HepG2 (cell line): ENCODE measurements around the gene TUBGCP6. TPM values are rescaled to one million over a fixed set of nuclear protein-coding genes. Genes with fewer than 3 reads are reported as not detected.
A peak's percentile ranks its signal among the peaks of the same experiment; 100 is the strongest.

Source experiments
- DMAP1 ChIP-seq: IDR thresholded peaks from 2 replicates; pipeline ENCODE4 v1.6.1; 2016
- ERF ChIP-seq: IDR thresholded peaks from 2 replicates; pipeline ENCODE4 v1.6.1; 2018; ENCODE audit warnings: missing biosample characterization, missing genetic modification reagents
- KLF6 ChIP-seq: IDR thresholded peaks from 2 replicates; pipeline ENCODE4 v1.8.0; 2016; ENCODE audit warnings: missing biosample characterization, missing genetic modification reagents
- MAX ChIP-seq: IDR thresholded peaks from 2 replicates; pipeline ENCODE4 v1.6.1; 2012; ENCODE audit warnings: inconsistent platforms
- ONECUT2 ChIP-seq: sonication (generic); formaldehyde crosslinking; IDR thresholded peaks from 2 replicates; pipeline ENCODE4 v1.4.0; 2020; ENCODE audit warnings: missing genetic modification reagents
- PAXIP1 ChIP-seq: sonication (generic); formaldehyde crosslinking; conservative IDR thresholded peaks from 2 replicates; pipeline ENCODE4 v1.4.0; 2020; ENCODE audit warnings: mild to moderate bottlenecking, missing genetic modification reagents, moderate library complexity
- RBFOX2 ChIP-seq: fragments of 200-400 bp; formaldehyde crosslinking; IDR thresholded peaks from 2 replicates; pipeline ENCODE4 v1.6.1; 2017; ENCODE audit warnings: low read depth, mild to moderate bottlenecking, low read length
- SALL1 ChIP-seq: sonication (generic); formaldehyde crosslinking; IDR thresholded peaks from 2 replicates; pipeline ENCODE4 v1.8.0; 2022; ENCODE audit warnings: mild to moderate bottlenecking, missing genetic modification reagents
- SOX13 ChIP-seq, 3 experiments: fragments of 450-650 bp in 1 of 3; sonication (generic) in 1 of 3; formaldehyde crosslinking in 1 of 3; IDR thresholded peaks in 2 of 3; conservative IDR thresholded peaks in 1 of 3; 2 replicates each; pipeline versions ENCODE4 v1.5.0 to v1.6.1; 2016 to 2020; ENCODE audit warnings: antibody characterized with exemption in 1 of 3, mild to moderate bottlenecking in 1 of 3, missing compliant biosample characterization in 1 of 3, missing genetic modification reagents in 1 of 3, moderate library complexity in 1 of 3
- TBX2 ChIP-seq: sonication (generic); formaldehyde crosslinking; IDR thresholded peaks from 2 replicates; pipeline ENCODE4 v1.5.0; 2020; ENCODE audit warnings: missing genetic modification reagents, mild to moderate bottlenecking, borderline replicate concordance
- ZBTB26 ChIP-seq: IDR thresholded peaks from 2 replicates; pipeline ENCODE4 v1.6.1; 2016; ENCODE audit warnings: missing compliant biosample characterization, missing genetic modification reagents, borderline replicate concordance
- ZFY ChIP-seq: sonication (generic); formaldehyde crosslinking; IDR thresholded peaks from 2 replicates; pipeline ENCODE4 v1.4.0; 2020; ENCODE audit warnings: missing genetic modification reagents
- ZNF678 ChIP-seq: sonication (generic); formaldehyde crosslinking; IDR thresholded peaks from 2 replicates; pipeline ENCODE4 v1.4.0; 2020; ENCODE audit warnings: mild to moderate bottlenecking, missing genetic modification reagents
- polyA plus RNA-seq, 8 experiments: library from polyadenylated mRNA; depleted of rRNA in 3 of 8; stranded (reverse) in 7 of 8; unstranded in 1 of 8; fragments of >200 nt; fragmentation: Illumina TruSeq in 4 of 8; extraction: Trizol in 4 of 8; gene quantifications; 2 replicates each; pipeline versions ENCODE4 v1.2.1 to v1.2.3, GENCODE V29; 2011 to 2016; ENCODE audit warnings: low read depth in 4 of 8, missing spikeins in 1 of 8, mixed read lengths in 1 of 8; ENCODE audit not compliant: insufficient read depth in 1 of 8
- total RNA-seq, 5 experiments: library from RNA; depleted of rRNA; stranded (reverse); fragments of >200 nt; fragmentation: Illumina TruSeq; extraction: Trizol; gene quantifications; 2 replicates each; pipeline ENCODE4 v1.2.3, GENCODE V29; 2016; ENCODE audit warnings: low read depth in 1 of 5
- TF ChIP-seq, protein P1 (sequence below), 2 experiments: sonication (generic) in 1 of 2; formaldehyde crosslinking in 1 of 2; IDR thresholded peaks; 2 replicates each; pipeline versions ENCODE4 v1.4.0 to v1.6.1; 2016 to 2020; ENCODE audit warnings: borderline replicate concordance in 1 of 2, low read depth in 1 of 2, mild to moderate bottlenecking in 1 of 2, missing genetic modification reagents in 1 of 2
- TF ChIP-seq, protein P2 (sequence below): sonication (generic); formaldehyde crosslinking; IDR thresholded peaks from 2 replicates; pipeline ENCODE4 v1.9.0; 2022; ENCODE audit warnings: missing genetic modification reagents, mild to moderate bottlenecking, borderline replicate concordance
- TF ChIP-seq, protein P3 (sequence below): sonication (generic); formaldehyde crosslinking; IDR thresholded peaks from 2 replicates; pipeline ENCODE4 v1.4.0; 2020; ENCODE audit warnings: missing genetic modification reagents, borderline replicate concordance

TUBGCP6 gene
- total and polyA plus RNA-seq, 2 of the 13 experiments (the other 11 are each of a cell fraction or from before 2014, with no cell fraction given): 14.6 to 15.7 TPM

GRCh38 chr22:50171965-50172421 is 72.8 kb downstream of the TUBGCP6 start (continued):
- TF ChIP-seq, protein P1, sequence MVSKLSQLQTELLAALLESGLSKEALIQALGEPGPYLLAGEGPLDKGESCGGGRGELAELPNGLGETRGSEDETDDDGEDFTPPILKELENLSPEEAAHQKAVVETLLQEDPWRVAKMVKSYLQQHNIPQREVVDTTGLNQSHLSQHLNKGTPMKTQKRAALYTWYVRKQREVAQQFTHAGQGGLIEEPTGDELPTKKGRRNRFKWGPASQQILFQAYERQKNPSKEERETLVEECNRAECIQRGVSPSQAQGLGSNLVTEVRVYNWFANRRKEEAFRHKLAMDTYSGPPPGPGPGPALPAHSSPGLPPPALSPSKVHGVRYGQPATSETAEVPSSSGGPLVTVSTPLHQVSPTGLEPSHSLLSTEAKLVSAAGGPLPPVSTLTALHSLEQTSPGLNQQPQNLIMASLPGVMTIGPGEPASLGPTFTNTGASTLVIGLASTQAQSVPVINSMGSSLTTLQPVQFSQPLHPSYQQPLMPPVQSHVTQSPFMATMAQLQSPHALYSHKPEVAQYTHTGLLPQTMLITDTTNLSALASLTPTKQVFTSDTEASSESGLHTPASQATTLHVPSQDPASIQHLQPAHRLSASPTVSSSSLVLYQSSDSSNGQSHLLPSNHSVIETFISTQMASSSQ (IDR thresholded peaks at IDR 0.05; ENCODE audit: low read depth): no peak
- TF ChIP-seq, protein P1 (CRISPR knock-in tag; IDR thresholded peaks at IDR 0.05; ENCODE audit: borderline replicate concordance): 0 out of 2 replicates have a peak, but pooled peaks have one; percentile 18
- TF ChIP-seq, protein P2, sequence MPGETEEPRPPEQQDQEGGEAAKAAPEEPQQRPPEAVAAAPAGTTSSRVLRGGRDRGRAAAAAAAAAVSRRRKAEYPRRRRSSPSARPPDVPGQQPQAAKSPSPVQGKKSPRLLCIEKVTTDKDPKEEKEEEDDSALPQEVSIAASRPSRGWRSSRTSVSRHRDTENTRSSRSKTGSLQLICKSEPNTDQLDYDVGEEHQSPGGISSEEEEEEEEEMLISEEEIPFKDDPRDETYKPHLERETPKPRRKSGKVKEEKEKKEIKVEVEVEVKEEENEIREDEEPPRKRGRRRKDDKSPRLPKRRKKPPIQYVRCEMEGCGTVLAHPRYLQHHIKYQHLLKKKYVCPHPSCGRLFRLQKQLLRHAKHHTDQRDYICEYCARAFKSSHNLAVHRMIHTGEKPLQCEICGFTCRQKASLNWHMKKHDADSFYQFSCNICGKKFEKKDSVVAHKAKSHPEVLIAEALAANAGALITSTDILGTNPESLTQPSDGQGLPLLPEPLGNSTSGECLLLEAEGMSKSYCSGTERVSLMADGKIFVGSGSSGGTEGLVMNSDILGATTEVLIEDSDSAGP (CRISPR knock-in tag): peak; percentile 62; the same call in 1 of the 2 replicates
- TF ChIP-seq ERF (CRISPR knock-in tag) (0 out of 2 replicates have a peak, but pooled peaks have one; percentile 23), SALL1 (CRISPR knock-in tag) (peak; percentile 65), DMAP1 (CRISPR knock-in tag) (peak; percentile 41; the same call in 1 of the 2 replicates), RBFOX2 (0 out of 2 replicates have a peak, but pooled peaks have one; percentile 28), MAX (peak; percentile 92), ZFY (CRISPR knock-in tag) (peak; percentile 86), PAXIP1 (CRISPR knock-in tag) (peak; percentile 53; the same call in 1 of the 2 replicates), TBX2 (peak; percentile 65; the same call in 1 of the 2 replicates), SOX13 (IDR thresholded peaks at IDR 0.05) (no peak), SOX13 (CRISPR knock-in tag; conservative IDR thresholded peaks at IDR 0.05 in 1 of 2, IDR thresholded peaks at IDR 0.05 in 1 of 2) (peak in 1 of 2 experiments; percentile 11; a peak in 1 of 4 replicates), ZNF678 (no peak), ONECUT2 (no peak), ZBTB26 (CRISPR knock-in tag) (no peak), KLF6 (CRISPR knock-in tag) (no peak)
- TF ChIP-seq, protein P3, sequence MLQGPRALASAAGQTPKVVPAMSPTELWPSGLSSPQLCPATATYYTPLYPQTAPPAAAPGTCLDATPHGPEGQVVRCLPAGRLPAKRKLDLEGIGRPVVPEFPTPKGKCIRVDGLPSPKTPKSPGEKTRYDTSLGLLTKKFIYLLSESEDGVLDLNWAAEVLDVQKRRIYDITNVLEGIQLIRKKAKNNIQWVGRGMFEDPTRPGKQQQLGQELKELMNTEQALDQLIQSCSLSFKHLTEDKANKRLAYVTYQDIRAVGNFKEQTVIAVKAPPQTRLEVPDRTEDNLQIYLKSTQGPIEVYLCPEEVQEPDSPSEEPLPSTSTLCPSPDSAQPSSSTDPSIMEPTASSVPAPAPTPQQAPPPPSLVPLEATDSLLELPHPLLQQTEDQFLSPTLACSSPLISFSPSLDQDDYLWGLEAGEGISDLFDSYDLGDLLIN (CRISPR knock-in tag): no peak
